SK-N-MC (cell line): Measurements from ENCODE around the gene PMEL.

ENCODE experiments used
- EZH2 ChIP-seq: fragments of 200-600 bp; sonication (generic); IDR thresholded peaks from one replicate; pipeline ENCODE4 v1.6.1; 2017; ENCODE audit warnings: antibody characterized with exemption
- FOXP2 ChIP-seq: optimal IDR thresholded peaks from 2 replicates; pipeline ENCODE3; 2011; ENCODE audit warnings: mild to moderate bottlenecking, moderate library complexity; ENCODE audit not compliant: insufficient read depth; ENCODE audit errors: extremely low read length, control extremely low read depth
- POLR2AphosphoS5 ChIP-seq: IDR thresholded peaks from 2 replicates; pipeline ENCODE4 v1.6.1; 2012; ENCODE audit warnings: mild to moderate bottlenecking, low read depth, low read length, borderline replicate concordance

DNA sequence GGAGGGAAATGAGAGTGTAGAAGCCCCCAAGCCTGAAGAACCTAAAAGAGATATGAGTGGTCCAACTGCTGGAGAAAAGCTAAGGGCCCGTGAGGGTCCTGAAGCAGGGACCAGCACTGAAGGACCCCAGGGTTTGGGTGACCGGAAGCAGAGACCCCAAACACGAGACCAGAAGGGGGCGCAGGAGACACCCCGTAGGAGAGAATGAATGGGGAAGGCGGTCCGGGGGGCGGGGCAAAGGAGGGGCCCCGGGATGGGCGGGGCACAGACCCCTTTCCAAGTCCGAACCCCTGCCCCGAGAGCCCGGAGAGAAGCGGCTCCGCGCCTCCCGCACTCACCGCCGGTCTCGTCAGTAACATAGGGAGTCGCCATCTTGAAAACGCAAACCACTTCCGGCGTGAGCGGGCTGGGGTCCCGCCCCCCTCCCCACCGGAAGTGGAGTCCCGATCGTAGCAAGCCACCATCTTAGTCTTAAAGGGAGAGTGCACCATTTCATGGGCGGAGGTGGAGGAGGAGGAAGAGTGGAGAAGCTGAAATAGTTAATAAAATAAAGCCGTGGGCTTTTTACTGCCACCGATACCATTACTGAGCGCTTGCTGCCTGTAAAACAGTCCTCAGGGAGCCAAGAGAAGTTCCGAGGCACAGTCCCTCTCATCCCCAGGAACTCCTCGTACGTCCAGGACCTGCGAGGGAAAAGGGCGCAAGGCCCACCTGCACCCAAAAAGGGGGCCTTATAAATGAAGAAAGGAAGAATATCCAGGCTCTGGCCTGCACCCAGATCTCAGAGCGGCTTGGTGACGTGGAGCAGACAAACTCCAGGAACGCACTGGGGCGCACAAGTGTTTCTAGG is 38.9 kb downstream of the PMEL start:
- peak; percentile 73 for TF ChIP-seq POLR2AphosphoS5
- TF ChIP-seq EZH2: no peak
- TF ChIP-seq FOXP2: no peak
